H1 (cell line): ENCODE measurements around the gene DRP2. TPM values are rescaled to one million over a fixed set of nuclear protein-coding genes. Genes with fewer than 3 reads are reported as not detected.
A peak's percentile ranks its signal among the peaks of the same experiment; 100 is the strongest.

ENCODE experiments used
- CTCF ChIA-PET: fragments of 300-600 bp; sonication (Branson Sonifier 250); formaldehyde crosslinking; loops from one replicate; lab custom pipeline; 2021; ENCODE audit not compliant: partially characterized antibody; lab: Charles Lee
- POLR2A ChIA-PET: fragments of 300-600 bp; sonication (Branson Sonifier 250); formaldehyde crosslinking; loops from one replicate; lab custom pipeline; 2021; ENCODE audit warnings: inconsistent platforms; ENCODE audit not compliant: partially characterized antibody; lab: Charles Lee
- DNase-seq, 2 experiments: peaks; one replicate each; pipeline versions ENCODE4 v3.0.0 to v3.0.0-alpha.2; 2010 to 2022; ENCODE audit warnings: low spot score in 2 of 2, low read depth in 1 of 2, mixed read lengths in 1 of 2
- FAIRE-seq: peaks from 2 replicates; lab custom pipeline; 2011; peaks lifted over from hg19 to GRCh38; lab: Jason Lieb, UNC
- H2AFZ ChIP-seq: 2 replicates; pipeline ENCODE4 v1.8.1; 2012; ENCODE audit warnings: low read length, inconsistent platforms
- H2AK5ac ChIP-seq: 2 replicates; pipeline ENCODE4 v1.6.1; 2013; ENCODE audit warnings: low read depth, low read length
- H2BK120ac ChIP-seq: replicated peaks from 2 replicates; pipeline ENCODE3; 2013; ENCODE audit warnings: low read depth, low read length, inconsistent platforms
- H2BK12ac ChIP-seq: 2 replicates; pipeline ENCODE4 v1.6.1; 2013; ENCODE audit warnings: low read depth, low read length
- H2BK15ac ChIP-seq: 2 replicates; pipeline ENCODE4 v1.6.1; 2013; ENCODE audit warnings: low read length
- H2BK20ac ChIP-seq: 2 replicates; pipeline ENCODE4 v1.6.1; 2013; ENCODE audit warnings: low read length
- H2BK5ac ChIP-seq: 2 replicates; pipeline ENCODE4 v1.6.1; 2013; ENCODE audit warnings: low read depth, low read length
- H3K14ac ChIP-seq: 2 replicates; pipeline ENCODE4 v1.6.1; 2013; ENCODE audit warnings: inconsistent platforms; ENCODE audit not compliant: insufficient read length
- H3K18ac ChIP-seq: 2 replicates; pipeline ENCODE4 v1.6.1; 2013; ENCODE audit warnings: low read length; ENCODE audit errors: extremely low read depth
- H3K23ac ChIP-seq: 2 replicates; pipeline ENCODE4 v1.6.1; 2013; ENCODE audit warnings: inconsistent platforms; ENCODE audit not compliant: insufficient read length
- H3K23me2 ChIP-seq: 2 replicates; pipeline ENCODE4 v1.6.1; 2013; ENCODE audit warnings: low read depth, low read length
- H3K27ac ChIP-seq: 2 replicates; pipeline ENCODE4 v1.6.1; 2011; ENCODE audit warnings: low read depth, low read length, inconsistent platforms
- H3K27me3 ChIP-seq, 4 experiments: replicated peaks in 1 of 4; 1 replicate in 1 of 4; 2 replicates in 3 of 4; pipeline versions ENCODE4 v1.6.1 to v1.8.1; 2011 to 2013; ENCODE audit warnings: low read length in 3 of 4, mild to moderate bottlenecking in 3 of 4, inconsistent platforms in 2 of 4, mixed read lengths in 2 of 4, moderate library complexity in 1 of 4; ENCODE audit not compliant: control insufficient read depth in 3 of 4, insufficient read depth in 3 of 4; ENCODE audit errors: extremely low read depth in 1 of 4
- H3K36me3 ChIP-seq, 4 experiments: 2 replicates each; pipeline versions ENCODE4 v1.6.1 to v1.8.1; 2011 to 2013; ENCODE audit warnings: mild to moderate bottlenecking in 4 of 4, low read length in 3 of 4, moderate library complexity in 2 of 4, control low read depth in 1 of 4, inconsistent platforms in 1 of 4; ENCODE audit not compliant: insufficient read depth in 4 of 4, control insufficient read depth in 2 of 4
- H3K4ac ChIP-seq: replicated peaks from 2 replicates; pipeline ENCODE3; 2013; ENCODE audit warnings: low read length, low read depth, mixed read lengths, inconsistent platforms; ENCODE audit not compliant: insufficient read length
- H3K4me1 ChIP-seq, 4 experiments: replicated peaks in 1 of 4; 1 replicate in 1 of 4; 2 replicates in 3 of 4; pipeline versions ENCODE4 v1.6.1 to v1.8.1; 2011 to 2013; ENCODE audit warnings: low read length in 3 of 4, inconsistent platforms in 2 of 4, mixed read lengths in 1 of 4; ENCODE audit not compliant: insufficient read depth in 4 of 4, control insufficient read depth in 3 of 4
- H3K4me2 ChIP-seq, 2 experiments: 2 replicates each; pipeline versions ENCODE4 v1.6.1 to v1.8.1; 2011 to 2013; ENCODE audit warnings: low read depth in 2 of 2, low read length in 2 of 2, control low read depth in 1 of 2, inconsistent platforms in 1 of 2, mild to moderate bottlenecking in 1 of 2; ENCODE audit not compliant: insufficient read depth in 1 of 2
- H3K4me3 ChIP-seq, 4 experiments: fragments of 200-600, 300-600 bp in 1 of 4; sonication (generic), shearing (Covaris generic), sonication (Bioruptor Twin) in 1 of 4; 2 replicates each; pipeline versions ENCODE4 v1.5.1 to v1.8.1; 2011 to 2016; ENCODE audit warnings: low read length in 4 of 4, low read depth in 3 of 4, control low read depth in 2 of 4, inconsistent platforms in 2 of 4, mild to moderate bottlenecking in 2 of 4, mixed read lengths in 1 of 4, moderate library complexity in 1 of 4; ENCODE audit not compliant: insufficient read depth in 2 of 4; ENCODE audit errors: extremely low read depth in 1 of 4
- H3K56ac ChIP-seq: replicated peaks from 2 replicates; pipeline ENCODE3; 2013; ENCODE audit warnings: low read depth, mild to moderate bottlenecking, mixed read lengths, low read length, inconsistent platforms; ENCODE audit not compliant: insufficient read length
- H3K79me1 ChIP-seq: 2 replicates; pipeline ENCODE4 v1.6.1; 2013; ENCODE audit warnings: low read depth, low read length, control low read depth
- H3K79me2 ChIP-seq, 2 experiments: 2 replicates each; pipeline versions ENCODE4 v1.6.1 to v1.8.1; 2012 to 2013; ENCODE audit warnings: low read length in 2 of 2, mild to moderate bottlenecking in 2 of 2, inconsistent platforms in 1 of 2; ENCODE audit not compliant: insufficient read depth in 2 of 2, control insufficient read depth in 1 of 2
- H3K9ac ChIP-seq, 4 experiments: replicated peaks in 1 of 4; 1 replicate in 1 of 4; 2 replicates in 3 of 4; pipeline versions ENCODE4 v1.6.1 to v1.8.1; 2011 to 2013; ENCODE audit warnings: low read depth in 3 of 4, low read length in 3 of 4, control low read depth in 2 of 4, mild to moderate bottlenecking in 2 of 4, moderate library complexity in 2 of 4, inconsistent platforms in 1 of 4; ENCODE audit errors: extremely low read depth in 1 of 4
- H3K9me3 ChIP-seq, 2 experiments: 2 replicates each; pipeline versions ENCODE4 v1.6.1 to v1.8.1; 2012 to 2013; ENCODE audit warnings: mild to moderate bottlenecking in 2 of 2, moderate library complexity in 2 of 2, control low read depth in 1 of 2, inconsistent platforms in 1 of 2, low read depth in 1 of 2, low read length in 1 of 2, mixed read lengths in 1 of 2; ENCODE audit not compliant: insufficient read depth in 2 of 2
- H4K20me1 ChIP-seq, 2 experiments: replicated peaks in 1 of 2; 2 replicates each; pipeline versions ENCODE3 to v1.8.1; 2011 to 2013; ENCODE audit warnings: inconsistent platforms in 2 of 2, low read length in 2 of 2, mild to moderate bottlenecking in 1 of 2; ENCODE audit not compliant: insufficient read depth in 2 of 2, control insufficient read depth in 1 of 2
- H4K5ac ChIP-seq: 2 replicates; pipeline ENCODE4 v1.6.1; 2013; ENCODE audit warnings: low read length, low read depth, mixed read lengths, inconsistent platforms; ENCODE audit not compliant: insufficient read length
- H4K8ac ChIP-seq: 2 replicates; pipeline ENCODE4 v1.8.0; 2013; ENCODE audit warnings: mild to moderate bottlenecking, moderate library complexity, low read length, inconsistent platforms; ENCODE audit not compliant: insufficient read depth; ENCODE audit errors: extremely low read depth
- H4K91ac ChIP-seq: replicated peaks from 2 replicates; pipeline ENCODE3; 2013; ENCODE audit warnings: low read length, mixed read lengths, inconsistent platforms; ENCODE audit not compliant: insufficient read length
- CREB1 ChIP-seq: IDR thresholded peaks from 2 replicates; pipeline ENCODE4 v1.6.1; 2012; ENCODE audit warnings: inconsistent platforms
- EP300 ChIP-seq, 2 experiments: IDR thresholded peaks; 1 replicate in 1 of 2; 2 replicates in 1 of 2; pipeline ENCODE4 v1.6.1; 2011 to 2012; ENCODE audit warnings: low read depth in 2 of 2, low read length in 2 of 2, mild to moderate bottlenecking in 2 of 2, borderline replicate concordance in 1 of 2, inconsistent platforms in 1 of 2, moderate library complexity in 1 of 2
- FOSL1 ChIP-seq: IDR thresholded peaks from 2 replicates; pipeline ENCODE4 v1.6.1; 2011; ENCODE audit warnings: mild to moderate bottlenecking, low read depth, low read length, moderate library complexity; ENCODE audit not compliant: insufficient read depth
- JUND ChIP-seq: IDR thresholded peaks from 2 replicates; pipeline ENCODE4 v1.6.1; 2011; ENCODE audit warnings: mild to moderate bottlenecking, improper control_type of control experiment, low read length
- NRF1 ChIP-seq: IDR thresholded peaks from 2 replicates; pipeline ENCODE4 v1.6.1; 2011; ENCODE audit warnings: mild to moderate bottlenecking, low read depth, low read length, improper control_type of control experiment
- POLR2A ChIP-seq, 2 experiments: IDR thresholded peaks; 1 replicate in 1 of 2; 2 replicates in 1 of 2; pipeline ENCODE4 v1.6.1; 2011; ENCODE audit warnings: low read depth in 2 of 2, low read length in 2 of 2, mild to moderate bottlenecking in 2 of 2; ENCODE audit errors: control extremely low read depth in 1 of 2
- POU5F1 ChIP-seq: IDR thresholded peaks from 2 replicates; pipeline ENCODE4 v1.6.1; 2011; ENCODE audit warnings: low read depth, mild to moderate bottlenecking, low read length, moderate library complexity
- RAD21 ChIP-seq, 2 experiments: IDR thresholded peaks in 1 of 2; conservative IDR thresholded peaks in 1 of 2; 2 replicates each; pipeline ENCODE4 v1.6.1; 2011; ENCODE audit warnings: low read depth in 2 of 2, low read length in 2 of 2, improper control_type of control experiment in 1 of 2, inconsistent platforms in 1 of 2, mild to moderate bottlenecking in 1 of 2, moderate library complexity in 1 of 2
- RNF2 ChIP-seq: fragments of 200-900, 300-1000 bp; sonication (generic); IDR thresholded peaks from 2 replicates; pipeline ENCODE4 v1.7.1; 2016; ENCODE audit warnings: borderline replicate concordance, low read depth, mild to moderate bottlenecking, antibody characterized with exemption, low read length; ENCODE audit not compliant: poor library complexity, severe bottlenecking; ENCODE audit errors: missing control alignments
- SIRT6 ChIP-seq: IDR thresholded peaks from one replicate; pipeline ENCODE4 v1.7.1; 2012; ENCODE audit warnings: low read length, inconsistent platforms
- TEAD4 ChIP-seq: IDR thresholded peaks from 2 replicates; pipeline ENCODE4 v1.6.1; 2012; ENCODE audit warnings: low read depth, low read length, inconsistent platforms, mixed read lengths
- WGBS, 2 experiments: shearing (Covaris generic) in 1 of 2; methylation state at CpG; one replicate each; pipeline versions ENCODE4 v1.1.6 to v1.1.7; 2013 to 2015; ENCODE audit warnings: low lambda C conversion rate in 2 of 2, mixed read lengths in 2 of 2, inconsistent platforms in 1 of 2, low coverage in 1 of 2, missing lambda C conversion rate in 1 of 2; ENCODE audit not compliant: insufficient replicate concordance in 2 of 2, insufficient coverage in 1 of 2, insufficient read length in 1 of 2; ENCODE audit errors: extremely low coverage in 1 of 2, missing lambda C conversion rate in 1 of 2; 5-methylcytosine and 5-hydroxymethylcytosine counted together
- polyA plus RNA-seq, 7 experiments: library from polyadenylated mRNA; depleted of rRNA in 3 of 7; stranded (reverse) in 5 of 7; unstranded in 2 of 7; fragments of >200 nt in 5 of 7; fragments of 200-250 nt in 2 of 7; gene quantifications; 1 replicate in 5 of 7; 2 replicates in 1 of 7; 4 replicates in 1 of 7; pipeline versions ENCODE4 v1.2.1 to v1.2.3, GENCODE V29; 2011 to 2013; ENCODE audit warnings: missing spikeins in 2 of 7, mixed read lengths in 2 of 7
- total RNA-seq: library from RNA; stranded (reverse); fragmentation: NEBNext Ultra II Directional; extraction: Animal tissue kit (Norgen Biotek cat#: 25700); gene quantifications from 2 replicates; pipeline ENCODE4 v1.2.1, GENCODE V29; 2021
- TF ChIP-seq, protein P1 (sequence below): IDR thresholded peaks from 2 replicates; pipeline ENCODE4 v1.6.1; 2012; ENCODE audit warnings: inconsistent platforms

Gene DRP2
- total and polyA plus RNA-seq, 2 of the 8 experiments (the other 6 are each of a cell fraction or from before 2014, with no cell fraction given), result 0.18 to 0.20 TPM

- WGBS, 2 experiments, result 63% methylated on average over 3 of the region's 3 CpGs; no CpG with 5 or more reads in 1 of the 2 experiments
- Histone ChIP-seq H3K4me3 (no peak overlapping the region), H3K18ac (no peak overlapping the region), H2BK20ac (no peak overlapping the region), H4K8ac (no peak overlapping the region), H3K4me2 (no peak overlapping the region), H3K27me3 (no peaks in the 10 kb centered on the region), H3K9ac (no peak overlapping the region), H2BK12ac (no peak overlapping the region), H3K27ac (no peak overlapping the region), H2BK5ac (no peak overlapping the region), H4K20me1 (no peaks in the 10 kb centered on the region), H3K4me1 (no peaks in the 10 kb centered on the region), H4K91ac (no peak overlapping the region), H4K5ac (no peak overlapping the region), H3K9me3 (no peaks in the 10 kb centered on the region), H3K14ac (no peak overlapping the region), H2AK5ac (no peak overlapping the region), H2AFZ (no peak overlapping the region), H3K79me1 (no peaks in the 10 kb centered on the region), H3K23ac (no peak overlapping the region), H2BK120ac (no peak overlapping the region), H3K36me3 (no peaks in the 10 kb centered on the region), H3K56ac (no peak overlapping the region), H3K79me2 (no peaks in the 10 kb centered on the region), H3K23me2 (no peaks in the 10 kb centered on the region), H3K4ac (no peak overlapping the region), H2BK15ac (no peak overlapping the region)
- POLR2A ChIA-PET, result no interaction called here
- FAIRE-seq (no peak), DNase-seq (no peak)
- CTCF ChIA-PET, result interaction anchor here (0.9 kb wide), 1 partner anchor 694 kb away, joined by 3 read pairs; no protein-coding TSS in a partner anchor
- no peak for TF ChIP-seq CREB1
- no peak for TF ChIP-seq FOSL1
- no peak for TF ChIP-seq RNF2
- no peak for TF ChIP-seq NRF1
- TF ChIP-seq SIRT6, result no peak
- TF ChIP-seq JUND, result no peak
- no peak for TF ChIP-seq POLR2A (IDR thresholded peaks at IDR 0.05; ENCODE audit: control extremely low read depth in 1 of 2, low read depth in 2 of 2, low read length in 2 of 2)
- TF ChIP-seq TEAD4, result no peak
- no peak for TF ChIP-seq POU5F1
- no peak for TF ChIP-seq EP300 (IDR thresholded peaks at IDR 0.05; ENCODE audit: borderline replicate concordance in 1 of 2, low read depth in 2 of 2, low read length in 2 of 2)
- TF ChIP-seq, protein P1, sequence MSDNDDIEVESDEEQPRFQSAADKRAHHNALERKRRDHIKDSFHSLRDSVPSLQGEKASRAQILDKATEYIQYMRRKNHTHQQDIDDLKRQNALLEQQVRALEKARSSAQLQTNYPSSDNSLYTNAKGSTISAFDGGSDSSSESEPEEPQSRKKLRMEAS, result no peak
- peak; percentile 46 to 60 for TF ChIP-seq RAD21 (IDR thresholded peaks at IDR 0.05 in 1 of 2, conservative IDR thresholded peaks at IDR 0.05 in 1 of 2; ENCODE audit: low read depth in 2 of 2, low read length in 2 of 2)
Observed at GRCh38 chrX:101206471-101206870, 13.1 kb upstream of the DRP2 start.
